DOHH2 (cell line): ENCODE data around the gene ALDH18A1.

Source experiments
- H3F3A ChIP-seq: fragments of 200-600 bp; sonication (generic), shearing (Covaris generic); 2 replicates; pipeline ENCODE4 v1.6.0; 2016; ENCODE audit warnings: antibody characterized with exemption, mild to moderate bottlenecking; ENCODE audit not compliant: control insufficient read depth, insufficient read depth
- H3K27ac ChIP-seq: fragments of 200-600 bp; sonication (generic); 2 replicates; pipeline ENCODE4 v1.5.1; 2014; ENCODE audit warnings: low read depth, mild to moderate bottlenecking, low read length, moderate library complexity
- H3K27me3 ChIP-seq: fragments of 200-600 bp; sonication (generic); 2 replicates; pipeline ENCODE4 v1.6.1; 2014; ENCODE audit warnings: mild to moderate bottlenecking, low read length, mixed read lengths; ENCODE audit not compliant: control insufficient read depth
- H3K36me3 ChIP-seq: fragments of 200-600 bp; sonication (generic); 2 replicates; pipeline ENCODE4 v1.6.1; 2014; ENCODE audit warnings: mild to moderate bottlenecking, low read length, moderate library complexity, mixed read lengths; ENCODE audit not compliant: control insufficient read depth
- H3K4me1 ChIP-seq: fragments of 200-600 bp; sonication (generic); 2 replicates; pipeline ENCODE4 v1.6.1; 2014; ENCODE audit warnings: mild to moderate bottlenecking, low read length, mixed read lengths; ENCODE audit not compliant: control insufficient read depth
- H3K4me2 ChIP-seq: fragments of 200-600 bp; sonication (generic); 2 replicates; pipeline ENCODE4 v1.6.0; 2014; ENCODE audit warnings: mild to moderate bottlenecking, low read length, moderate library complexity
- H3K4me3 ChIP-seq: fragments of 200-600 bp; sonication (generic); 2 replicates; pipeline ENCODE4 v1.5.1; 2014; ENCODE audit warnings: mild to moderate bottlenecking, low read length, mixed read lengths
- H3K79me2 ChIP-seq: fragments of 200-600 bp; sonication (generic); 2 replicates; pipeline ENCODE4 v1.6.1; 2014; ENCODE audit warnings: mild to moderate bottlenecking, low read length, mixed read lengths; ENCODE audit not compliant: control insufficient read depth
- H3K9me2 ChIP-seq: fragments of 200-600 bp; sonication (generic); replicated peaks from 2 replicates; pipeline ENCODE4 v1.6.1; 2014; ENCODE audit warnings: mild to moderate bottlenecking, low read length, mixed read lengths; ENCODE audit not compliant: control insufficient read depth
- H3K9me3 ChIP-seq: fragments of 200-600 bp; sonication (generic); 2 replicates; pipeline ENCODE4 v1.6.1; 2014; ENCODE audit warnings: antibody characterized with exemption, low read length, mixed read lengths; ENCODE audit not compliant: control insufficient read depth, insufficient read depth
- H4K20me1 ChIP-seq: fragments of 200-600 bp; sonication (generic); 2 replicates; pipeline ENCODE4 v1.6.0; 2014; ENCODE audit warnings: low read depth, mild to moderate bottlenecking, antibody characterized with exemption, low read length, moderate library complexity; ENCODE audit not compliant: control insufficient read depth, insufficient read depth
- CTCF ChIP-seq: fragments of 200-600 bp; sonication (generic); IDR thresholded peaks from one replicate; pipeline ENCODE4 v1.5.1; 2014; ENCODE audit warnings: antibody characterized with exemption, mild to moderate bottlenecking, low read depth, low read length; ENCODE audit not compliant: poor library complexity, severe bottlenecking
- EZH2phosphoT487 ChIP-seq: fragments of 200-600 bp; sonication (generic); IDR thresholded peaks from 2 replicates; pipeline ENCODE4 v1.6.1; 2017; ENCODE audit warnings: borderline replicate concordance, mild to moderate bottlenecking, antibody characterized with exemption, low read length, moderate library complexity, mixed read lengths

The ALDH18A1 gene

GRCh38 chr10:95573527-95573926 lies 83.0 kb downstream of the ALDH18A1 start:
- Histone ChIP-seq H3K4me3 (no peak overlapping the region), H3K4me1 (no peaks in the 10 kb centered on the region), H3K36me3 (no peaks in the 10 kb centered on the region), H3K27ac (no peak overlapping the region), H3F3A (no peaks in the 10 kb centered on the region), H4K20me1 (no peaks in the 10 kb centered on the region), H3K4me2 (no peak overlapping the region), H3K9me3 (no peaks in the 10 kb centered on the region), H3K9me2 (no peaks in the 10 kb centered on the region), H3K79me2 (no peaks in the 10 kb centered on the region), H3K27me3 (peaks cover 18% of the 10 kb centered on the region; the same call in 1 of the 2 replicates)
- no peak for TF ChIP-seq EZH2phosphoT487
- no peak for TF ChIP-seq CTCF

- no peaks in the 10 kb centered on the region for H3K9me3 ChIP-seq
- no peak overlapping the region for H3K27ac ChIP-seq
- H3K9me2 ChIP-seq: no peaks in the 10 kb centered on the region
- H3F3A ChIP-seq: no peaks in the 10 kb centered on the region
- peaks cover 17% of the 10 kb centered on the region; the same call in 1 of the 2 replicates for H3K27me3 ChIP-seq
- no peak for TF ChIP-seq EZH2phosphoT487
- no peaks in the 10 kb centered on the region for H4K20me1 ChIP-seq
- no peaks in the 10 kb centered on the region for H3K79me2 ChIP-seq
- H3K36me3 ChIP-seq: no peaks in the 10 kb centered on the region
- H3K4me2 ChIP-seq: no peak overlapping the region
- no peak overlapping the region for H3K4me3 ChIP-seq
- H3K4me1 ChIP-seq: no peaks in the 10 kb centered on the region
These were observed 84.2 kb downstream of the ALDH18A1 start for GRCh38 chr10:95572131-95572820.

- no peak for TF ChIP-seq CTCF
- TF ChIP-seq EZH2phosphoT487: no peak
- H4K20me1 ChIP-seq: no peaks in the 10 kb centered on the region
- H3K79me2 ChIP-seq: no peaks in the 10 kb centered on the region
- H3F3A ChIP-seq: no peaks in the 10 kb centered on the region
- H3K9me2 ChIP-seq: no peaks in the 10 kb centered on the region
- H3K4me2 ChIP-seq: no peak overlapping the region
- H3K4me3 ChIP-seq: no peak overlapping the region
- H3K27ac ChIP-seq: no peak overlapping the region
- no peaks in the 10 kb centered on the region for H3K4me1 ChIP-seq
- no peaks in the 10 kb centered on the region for H3K36me3 ChIP-seq
- H3K27me3 ChIP-seq: peaks cover 17% of the 10 kb centered on the region; the same call in 1 of the 2 replicates
- no peaks in the 10 kb centered on the region for H3K9me3 ChIP-seq
These were observed 85.1 kb downstream of the ALDH18A1 start for GRCh38 chr10:95571390-95571789.

GRCh38 chr10:95569368-95569767 lies 87.1 kb downstream of the ALDH18A1 start:
- Histone ChIP-seq H3K27me3 (peaks cover 21% of the 10 kb centered on the region; the same call in 1 of the 2 replicates), H3K9me3 (no peaks in the 10 kb centered on the region), H3K4me1 (no peaks in the 10 kb centered on the region), H3K9me2 (no peaks in the 10 kb centered on the region), H3K4me3 (no peak overlapping the region), H3K79me2 (no peaks in the 10 kb centered on the region), H3K4me2 (no peak overlapping the region), H4K20me1 (no peaks in the 10 kb centered on the region), H3K27ac (no peak overlapping the region), H3F3A (no peaks in the 10 kb centered on the region), H3K36me3 (no peaks in the 10 kb centered on the region)
- TF ChIP-seq EZH2phosphoT487 (no peak), CTCF (no peak)
